Aorta (tissue), 5 donors: Measurements from ENCODE around the gene TMEM132E. TPM values are rescaled to one million over a fixed set of nuclear protein-coding genes. Genes with fewer than 3 reads are reported as not detected.

Experiments used
- ATAC-seq: fragments of 200-7000 bp; cut with Tn5 transposase; one replicate; pipeline ENCODE4 v1.9.1; 2022; ENCODE audit warnings: moderate library complexity; ENCODE audit not compliant: low FRiP score
- DNase-seq, 2 donors: peaks; one replicate each; pipeline ENCODE4 v3.0.0-alpha.2; 2020
- H3K27ac ChIP-seq, 2 donors: one replicate each; pipeline ENCODE4 v1.5.1; 2013; ENCODE audit warnings: low read length in 2 of 2, mild to moderate bottlenecking in 2 of 2, moderate library complexity in 2 of 2, control low read depth in 1 of 2, inconsistent platforms in 1 of 2, low read depth in 1 of 2
- H3K27me3 ChIP-seq, 2 donors: one replicate each; pipeline ENCODE4 v1.6.1; 2013; ENCODE audit warnings: control low read depth in 1 of 2, low read length in 1 of 2, mild to moderate bottlenecking in 1 of 2, moderate library complexity in 1 of 2; ENCODE audit not compliant: insufficient read depth in 2 of 2, control insufficient read depth in 1 of 2
- H3K36me3 ChIP-seq, 2 donors: one replicate each; pipeline ENCODE4 v1.6.1; 2013; ENCODE audit warnings: control low read depth in 1 of 2, low read length in 1 of 2, mild to moderate bottlenecking in 1 of 2; ENCODE audit not compliant: insufficient read depth in 2 of 2, control insufficient read depth in 1 of 2
- H3K4me1 ChIP-seq, 2 donors: one replicate each; pipeline ENCODE4 v1.6.1; 2013; ENCODE audit warnings: low read length in 2 of 2, control low read depth in 1 of 2, mild to moderate bottlenecking in 1 of 2, moderate library complexity in 1 of 2; ENCODE audit not compliant: insufficient read depth in 2 of 2, control insufficient read depth in 1 of 2
- H3K4me3 ChIP-seq, 2 donors: one replicate each; pipeline ENCODE4 v1.5.1; 2013; ENCODE audit warnings: low read length in 2 of 2, control low read depth in 1 of 2, mild to moderate bottlenecking in 1 of 2
- H3K9me3 ChIP-seq: one replicate; pipeline ENCODE4 v1.6.1; 2013; ENCODE audit warnings: mild to moderate bottlenecking, low read length; ENCODE audit not compliant: control insufficient read depth
- WGBS, 2 donors: extraction: QIAGEN DNeasy Blood & Tissue Kit; methylation state at CpG; one replicate each; pipeline ENCODE4 v1.1.7; 2013; 5-methylcytosine and 5-hydroxymethylcytosine counted together
- intact Hi-C, 2 donors: fragments of 100-400 bp; cut with DNase I; formaldehyde crosslinking; loops; one replicate each; pipeline versions ENCODE4 v1.14.2 to v1.15.0; 2022
- polyA plus RNA-seq, 2 donors: library from polyadenylated mRNA; stranded (reverse); fragments of 200-250 nt; gene quantifications; one replicate each; pipeline ENCODE4 v1.2.3, GENCODE V29; 2013
- total RNA-seq, 2 donors: library from RNA; stranded (reverse); fragmentation: NEBNext Ultra II Directional; extraction: Animal tissue kit (Norgen Biotek cat#: 25700); gene quantifications; one replicate each; pipeline ENCODE4 v1.2.1, GENCODE V29; 2021
- donor health status: healthy with polysubstance abuse.
- donor health status: Bipolar disorder and iron deficiency.
- donor health status: DM: no; HTN: no; CAD: no.
- donor health status: DM: no; HTN: no; CAD: no.
- donor health status: DM: yes; HTN: yes; CAD: no.

The TMEM132E gene
- total and polyA plus RNA-seq, 4 donors = 0.15 to 0.36 (median 0.27) TPM

GRCh38 chr17:34667656-34668055, 88.3 kb downstream of the TMEM132E start:
- DNase-seq (no peak), ATAC-seq (no peak)
- WGBS, 2 donors = 64 to 70% methylated on average over 2 of the region's 2 CpGs
- Histone ChIP-seq H3K27ac (no peak overlapping the region), H3K9me3 (no peaks in the 10 kb centered on the region), H3K27me3 (no peaks in the 10 kb centered on the region), H3K4me1 (no peaks in the 10 kb centered on the region), H3K4me3 (no peak overlapping the region), H3K36me3 (no peaks in the 10 kb centered on the region)
- intact Hi-C loops = no loop called here

GRCh38 chr17:34668206-34668605, 88.8 kb downstream of the TMEM132E start:
- ATAC-seq (no peak), DNase-seq (no peak)
- Histone ChIP-seq H3K4me1 (no peaks in the 10 kb centered on the region), H3K27ac (no peak overlapping the region), H3K36me3 (no peaks in the 10 kb centered on the region), H3K9me3 (no peaks in the 10 kb centered on the region), H3K4me3 (no peak overlapping the region), H3K27me3 (no peaks in the 10 kb centered on the region)
- WGBS, 2 donors = 72 to 74% methylated on average over 3 of the region's 3 CpGs
- intact Hi-C loops = no loop called here

GRCh38 chr17:34669511-34669910, 90.1 kb downstream of the TMEM132E start:
- no peak overlapping the region for H3K27ac ChIP-seq
- intact Hi-C loops = no loop called here
- no peaks in the 10 kb centered on the region for H3K27me3 ChIP-seq
- DNase-seq = no peak
- no peak for ATAC-seq
- H3K4me3 ChIP-seq = no peak overlapping the region
- H3K9me3 ChIP-seq = no peaks in the 10 kb centered on the region
- no peaks in the 10 kb centered on the region for H3K36me3 ChIP-seq
- WGBS, 2 donors = 69 to 84% methylated on average over 5 of the region's 5 CpGs
- no peaks in the 10 kb centered on the region for H3K4me1 ChIP-seq

- ATAC-seq (no peak), DNase-seq (no peak)
- WGBS, 2 donors = 9 to 22% methylated on average over 7 of the region's 7 CpGs
- H3K4me1 ChIP-seq = no peaks in the 10 kb centered on the region
- H3K27me3 ChIP-seq = no peaks in the 10 kb centered on the region
- H3K27ac ChIP-seq = no peak overlapping the region
- intact Hi-C loops = no loop called here
- no peak overlapping the region for H3K4me3 ChIP-seq
- H3K9me3 ChIP-seq = no peaks in the 10 kb centered on the region
- no peaks in the 10 kb centered on the region for H3K36me3 ChIP-seq
These were observed 91.2 kb downstream of the TMEM132E start for GRCh38 chr17:34670618-34671017.

- H3K27ac ChIP-seq = no peak overlapping the region
- no peaks in the 10 kb centered on the region for H3K36me3 ChIP-seq
- 44 to 46% methylated on average over 4 of the region's 4 CpGs for WGBS, 2 donors
- DNase-seq (no peak), ATAC-seq (no peak)
- no peaks in the 10 kb centered on the region for H3K9me3 ChIP-seq
- no peaks in the 10 kb centered on the region for H3K27me3 ChIP-seq
- H3K4me1 ChIP-seq = no peaks in the 10 kb centered on the region
- intact Hi-C loops = no loop called here
- H3K4me3 ChIP-seq = no peak overlapping the region
These were observed 91.8 kb downstream of the TMEM132E start for GRCh38 chr17:34671191-34671590.

GRCh38 chr17:34672176-34672785, 92.9 kb downstream of the TMEM132E start:
- no peak overlapping the region for H3K4me3 ChIP-seq
- H3K36me3 ChIP-seq = no peaks in the 10 kb centered on the region
- no peak for DNase-seq
- WGBS, 2 donors = 69 to 83% methylated on average over 3 of the region's 3 CpGs
- no peaks in the 10 kb centered on the region for H3K27me3 ChIP-seq
- intact Hi-C loops = no loop called here
- no peak overlapping the region for H3K27ac ChIP-seq
- no peaks in the 10 kb centered on the region for H3K9me3 ChIP-seq
- ATAC-seq = no peak
- H3K4me1 ChIP-seq = no peaks in the 10 kb centered on the region

- no peaks in the 10 kb centered on the region for H3K9me3 ChIP-seq
These were observed 94.1 kb downstream of the TMEM132E start for GRCh38 chr17:34673516-34673915.

GRCh38 chr17:34673995-34674890, 94.9 kb downstream of the TMEM132E start:
- H3K36me3 ChIP-seq = no peaks in the 10 kb centered on the region
- ATAC-seq (no peak), DNase-seq (no peak)
- H3K4me3 ChIP-seq = no peak overlapping the region
- H3K27ac ChIP-seq = no peak overlapping the region
- H3K27me3 ChIP-seq = no peaks in the 10 kb centered on the region
- 67 to 69% methylated on average over 7 of the region's 7 CpGs for WGBS, 2 donors
- intact Hi-C loops = no loop called here
- no peaks in the 10 kb centered on the region for H3K9me3 ChIP-seq
- H3K4me1 ChIP-seq = no peaks in the 10 kb centered on the region

More at GRCh38 chr17:34673516-34673915, 94.1 kb downstream of the TMEM132E start:
- Histone ChIP-seq H3K4me1 (no peaks in the 10 kb centered on the region), H3K27me3 (no peaks in the 10 kb centered on the region), H3K27ac (no peak overlapping the region), H3K36me3 (no peaks in the 10 kb centered on the region), H3K4me3 (no peak overlapping the region)
- WGBS, 2 donors = 73 to 87% methylated on average over 2 of the region's 2 CpGs
- intact Hi-C loops = no loop called here
- DNase-seq = no peak
- ATAC-seq = no peak

GRCh38 chr17:34675143-34675542, 95.8 kb downstream of the TMEM132E start:
- no peak overlapping the region for H3K27ac ChIP-seq
- H3K4me3 ChIP-seq = no peak overlapping the region
- intact Hi-C loops = no loop called here
- DNase-seq (no peak), ATAC-seq (no peak)
- H3K4me1 ChIP-seq = no peaks in the 10 kb centered on the region
- H3K9me3 ChIP-seq = no peaks in the 10 kb centered on the region
- no peaks in the 10 kb centered on the region for H3K27me3 ChIP-seq
- H3K36me3 ChIP-seq = no peaks in the 10 kb centered on the region
